Measurements from ENCODE around the gene KCTD13.
"Not testable (repeated sequence)": the region's sequence is repeated elsewhere in the genome, so short reads cannot be mapped to it uniquely, and the experiment has no call there.

KCTD13 gene

DNA sequence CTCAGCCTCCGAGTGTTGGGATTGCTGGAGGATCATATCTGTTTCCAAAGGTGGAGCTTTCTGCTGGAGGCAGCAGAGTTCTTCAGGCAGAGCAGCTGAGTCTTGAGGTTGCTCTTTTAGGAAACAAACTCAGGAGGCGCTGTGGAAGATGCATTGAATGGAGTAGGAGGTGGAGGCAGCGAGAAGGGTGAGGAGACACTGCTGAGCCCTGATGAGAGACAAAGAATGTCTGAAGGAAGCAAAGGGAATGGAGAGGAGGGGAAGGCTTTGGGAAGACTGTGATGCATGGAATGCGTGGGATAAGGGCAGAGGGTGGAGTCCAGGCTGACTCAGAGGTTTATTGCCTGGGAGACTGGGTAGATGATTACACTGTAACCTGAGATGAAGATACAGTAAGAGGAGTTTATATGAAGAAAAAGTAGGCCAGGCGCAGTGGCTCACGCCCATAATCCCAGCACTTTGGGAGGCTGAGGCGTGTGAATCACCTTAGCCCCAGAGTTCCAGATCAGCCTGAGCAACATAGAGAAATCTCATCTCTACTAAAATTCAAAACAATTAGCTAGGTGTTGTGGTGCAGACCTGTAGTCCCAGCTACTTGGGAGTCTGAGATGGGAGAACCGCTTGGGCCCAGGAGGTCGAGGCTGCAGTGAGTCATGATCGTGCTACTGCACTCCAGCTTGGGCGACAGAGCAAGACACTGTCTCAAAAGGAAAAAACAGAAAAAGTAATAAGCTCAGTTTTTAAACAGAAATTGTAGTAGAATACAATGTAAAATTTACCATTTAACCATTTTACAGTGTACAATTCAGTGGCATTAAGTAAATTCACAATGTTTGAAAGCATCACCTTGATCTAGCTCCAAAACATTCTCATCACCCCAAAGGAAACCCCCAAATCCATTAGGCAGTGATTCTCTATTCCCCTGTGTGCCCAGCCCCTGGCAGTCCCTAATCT, 18.1 kb upstream of the KCTD13 start:
- no peak for DNase-seq (ENCODE audit: low read depth)

DNA sequence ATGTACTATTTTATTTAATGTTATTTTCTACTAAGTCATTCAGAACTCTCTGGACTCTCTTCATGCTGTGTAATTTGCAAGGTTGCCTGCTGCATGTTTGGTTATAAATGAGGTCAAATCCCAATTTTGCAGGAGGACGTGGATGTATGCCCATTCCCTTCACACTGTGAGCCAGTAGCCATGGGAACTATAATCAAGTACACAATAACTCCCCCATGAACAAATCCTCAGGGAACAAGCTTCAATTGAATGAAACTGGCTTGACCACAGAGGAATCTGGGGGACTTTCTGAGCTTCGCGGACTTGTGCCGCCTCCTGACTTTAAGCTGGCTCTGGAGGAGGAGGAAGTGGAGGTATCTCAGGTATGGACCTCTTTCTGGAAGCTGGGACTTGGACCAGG, 14.6 kb upstream of the KCTD13 start:
- DNase-seq (ENCODE audit: low read depth): no peak

DNA sequence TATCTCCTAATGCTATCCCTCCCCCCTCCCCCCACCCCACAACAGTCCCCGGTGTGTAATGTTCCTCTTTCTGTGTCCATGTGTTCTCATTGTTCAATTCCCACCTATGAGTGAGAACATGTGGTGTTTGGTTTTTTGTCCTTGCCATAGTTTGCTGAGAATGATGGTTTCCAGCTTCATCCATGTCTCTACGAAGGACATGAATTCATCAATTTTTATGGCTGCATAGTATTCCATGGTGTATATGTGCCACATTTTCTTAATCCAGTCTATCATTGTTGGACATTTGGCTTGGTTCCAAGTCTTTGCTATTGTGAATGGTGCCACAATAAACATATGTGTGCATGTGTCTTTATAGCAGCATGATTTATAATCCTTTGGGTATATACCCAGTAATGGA, 5.7 kb upstream of the KCTD13 start:
- DNase-seq (ENCODE audit: low read depth): not testable (repeated sequence)

DNA sequence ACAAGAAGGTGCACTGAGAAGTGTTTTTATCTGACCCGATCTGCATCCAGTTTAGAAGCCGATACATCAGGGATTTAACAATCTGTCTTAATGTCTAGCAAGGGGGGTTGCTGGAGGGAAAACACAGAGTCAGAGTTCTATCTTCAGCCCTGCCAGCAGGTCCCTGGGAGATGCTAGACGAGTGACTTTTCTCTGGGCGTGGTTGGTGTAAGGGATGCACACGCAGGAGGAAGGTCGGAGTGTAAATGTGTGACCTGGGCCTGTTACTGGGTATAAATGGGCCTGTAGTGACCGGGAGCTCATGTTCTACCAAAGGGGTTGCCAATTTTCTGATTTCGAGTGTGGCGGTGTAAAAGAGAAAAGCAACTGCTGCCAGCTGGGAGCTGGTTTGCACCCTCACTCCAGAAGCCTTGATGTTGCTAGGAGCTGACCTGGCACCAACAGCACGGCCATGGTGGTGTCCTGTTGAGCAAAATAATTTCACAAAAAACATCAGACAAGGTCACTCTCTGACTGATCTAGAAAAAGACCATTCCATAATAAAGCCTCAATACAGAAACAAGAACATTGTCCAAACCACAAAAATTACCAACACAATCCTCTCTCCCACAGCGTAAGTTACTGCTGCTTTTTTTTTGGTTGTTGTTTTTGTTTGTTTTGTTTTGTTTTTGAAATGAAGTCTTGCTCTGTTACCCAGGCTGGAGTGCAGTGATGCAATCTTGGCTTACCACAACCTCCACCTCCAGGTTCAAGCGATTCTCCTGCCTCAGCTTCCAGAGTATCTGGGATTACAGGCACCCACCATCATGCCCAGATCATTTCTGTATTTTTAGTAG, 1.3 kb upstream of the KCTD13 start:
- no peak for DNase-seq (ENCODE audit: low read depth)

DNA sequence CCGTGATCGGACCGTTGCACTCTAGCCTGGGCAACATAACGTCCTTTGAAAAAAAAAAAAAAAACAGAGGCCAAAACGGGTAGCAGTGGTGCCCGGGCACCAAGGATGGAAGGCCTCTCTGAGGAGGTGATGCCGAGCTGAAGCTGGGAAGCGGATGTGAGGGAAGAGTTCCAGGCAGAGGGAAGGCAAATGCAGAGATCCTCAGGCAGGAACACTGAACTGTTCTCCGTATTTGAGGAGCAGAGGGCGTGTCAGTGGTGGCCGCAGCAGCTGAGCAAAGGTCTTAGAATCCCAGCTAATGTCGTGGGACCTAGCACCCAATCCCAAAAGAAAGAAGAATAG, 656 bp upstream of the KCTD13 start:
- no peak for DNase-seq (ENCODE audit: low read depth)

DNA sequence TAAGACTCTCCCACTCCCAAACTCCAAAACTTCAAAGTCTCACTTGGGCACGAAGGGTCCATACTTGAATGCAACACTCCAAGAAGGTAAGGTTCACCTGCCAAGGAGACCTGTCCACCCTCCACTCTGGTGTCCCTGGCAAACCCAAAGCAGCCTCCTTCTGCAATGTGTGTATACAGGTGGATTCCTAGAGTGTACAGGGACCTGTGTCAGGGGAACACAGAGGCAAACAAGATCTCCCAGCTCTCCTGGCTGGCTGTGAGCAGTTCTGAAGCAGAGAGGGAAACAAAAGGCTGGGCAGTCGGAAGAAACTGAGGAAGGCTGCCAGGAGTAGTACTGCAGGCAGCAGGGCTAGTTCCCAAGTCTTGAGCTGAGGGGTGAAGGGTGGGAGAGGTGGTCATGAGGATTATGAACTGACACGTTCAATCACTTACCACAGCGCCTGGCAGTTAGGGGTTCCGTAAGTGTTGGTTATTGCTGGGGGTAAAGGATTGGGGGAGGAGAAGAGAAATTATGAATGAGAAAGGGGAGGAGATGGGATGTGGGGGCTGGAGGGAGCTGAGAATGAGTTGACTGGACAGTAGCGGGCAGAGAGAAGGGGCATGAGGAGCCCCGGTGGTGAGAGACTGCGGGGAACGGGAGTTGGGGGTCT, 795 bp downstream of the KCTD13 start:
- DNase-seq (ENCODE audit: low read depth): no peak

DNA sequence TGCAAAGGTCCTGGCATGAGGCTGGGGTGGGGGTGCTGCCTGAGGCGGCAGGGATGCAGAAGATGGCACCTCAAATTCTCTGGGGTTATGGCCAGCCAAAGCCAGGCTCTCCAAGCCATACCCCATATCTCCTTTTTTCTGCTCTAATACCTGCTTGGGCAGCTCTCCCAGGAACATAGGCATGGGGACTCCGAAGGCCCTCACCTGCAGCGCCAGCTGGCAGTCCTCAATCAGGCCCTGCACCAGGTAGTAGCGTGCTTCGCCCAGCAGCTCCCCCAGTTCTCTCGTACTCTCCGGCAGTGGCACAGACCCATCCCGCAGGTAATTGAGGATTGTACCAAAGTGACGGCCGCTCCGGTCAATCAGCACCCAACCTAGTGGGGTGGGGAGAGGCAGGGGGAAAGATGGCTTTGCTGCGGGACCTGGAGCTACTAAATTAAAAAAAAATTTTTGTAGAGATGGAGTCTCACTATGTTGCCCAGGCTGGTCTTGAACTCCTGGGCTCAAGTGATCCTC, 3.0 kb downstream of the KCTD13 start:
- no peak for DNase-seq (ENCODE audit: low read depth)

DNA sequence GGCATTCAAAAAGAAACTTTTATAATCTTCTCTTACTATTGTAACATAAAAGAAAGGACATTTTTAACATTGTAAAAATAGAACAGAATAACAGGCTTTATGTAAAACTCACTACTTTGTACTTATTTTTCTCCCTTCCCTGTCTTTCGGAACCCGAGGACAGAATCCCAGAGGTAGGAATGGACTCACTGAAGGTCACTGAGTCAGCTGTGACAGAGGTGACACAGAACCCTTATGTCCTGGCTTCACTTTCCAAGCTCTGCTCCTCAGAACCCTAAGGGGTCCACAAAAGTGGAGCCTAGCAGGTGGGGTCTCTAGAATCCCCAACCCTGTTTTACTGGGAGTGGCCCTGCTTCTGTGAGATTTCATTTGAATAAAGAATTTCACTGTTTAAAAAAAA, 3.7 kb downstream of the KCTD13 start:
- no peak for DNase-seq (ENCODE audit: low read depth)

DNA sequence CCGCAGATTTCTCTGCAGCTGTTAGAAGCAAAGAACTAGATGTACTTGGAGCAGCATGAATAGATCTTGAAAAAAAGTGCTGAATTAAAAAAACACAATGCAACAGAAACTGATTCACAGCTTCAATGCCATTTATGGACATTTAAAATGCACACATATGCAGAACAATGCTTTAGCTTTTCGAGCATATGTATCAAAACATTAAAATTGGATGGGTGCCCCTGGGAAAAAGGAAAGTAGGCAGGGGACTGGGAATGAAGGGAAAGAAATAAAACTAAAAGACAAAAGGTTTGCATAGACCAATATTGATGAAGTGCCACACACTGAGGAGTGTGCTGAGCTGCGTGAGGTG, 5.0 kb downstream of the KCTD13 start:
- no peak for DNase-seq (ENCODE audit: low read depth)

DNA sequence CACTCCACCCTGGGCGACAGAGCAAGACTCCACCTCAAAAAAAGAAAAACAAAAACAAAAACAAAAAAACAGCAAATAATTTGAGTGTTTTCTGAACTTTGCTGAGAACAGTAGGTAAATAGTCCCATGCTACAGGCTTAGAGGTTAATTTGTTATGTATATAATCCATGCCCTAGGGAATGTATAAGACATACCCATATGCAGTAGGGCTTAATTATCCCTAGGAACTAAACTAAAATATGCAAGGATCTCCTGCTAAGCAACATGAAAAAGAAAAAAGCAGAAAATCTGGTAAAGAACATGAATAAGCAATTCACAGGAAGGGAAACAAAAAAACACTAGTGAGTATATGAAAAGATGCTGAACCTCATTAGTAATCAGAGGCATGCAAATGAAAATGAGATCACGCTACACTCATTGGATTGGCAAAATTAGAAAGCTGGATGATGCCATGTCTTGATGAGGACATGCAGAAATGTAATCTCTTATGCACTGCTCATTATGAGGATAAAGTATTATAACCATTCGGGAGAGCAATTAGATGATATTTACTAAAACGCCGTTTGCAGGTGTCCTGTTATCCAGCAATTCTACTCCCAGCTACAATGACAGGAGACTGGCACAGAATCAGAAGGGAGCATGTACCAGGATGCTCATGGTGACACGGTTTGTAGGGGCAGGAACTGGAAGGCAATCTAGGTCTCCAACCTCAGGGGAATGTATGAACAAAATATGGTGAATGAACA, 5.6 kb downstream of the KCTD13 start:
- DNase-seq (ENCODE audit: low read depth): no peak

DNA sequence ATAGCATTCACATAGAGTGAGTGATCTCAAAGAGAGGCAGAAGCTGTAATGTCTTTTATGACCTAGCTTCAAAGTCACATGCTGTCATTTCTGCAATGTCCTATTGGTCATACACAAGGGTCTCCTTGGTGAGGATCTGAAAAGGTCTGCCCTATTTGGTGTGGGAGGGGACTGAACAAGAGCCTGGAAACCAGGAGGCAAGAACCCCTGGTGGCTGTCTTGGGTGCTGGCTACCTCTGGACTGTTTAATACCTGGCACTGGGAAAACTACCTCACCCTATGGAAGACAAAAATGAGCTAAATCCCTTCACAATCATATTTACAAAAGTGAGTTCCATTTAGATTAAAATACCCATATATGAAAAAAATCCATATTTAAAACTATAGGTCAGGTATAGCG, 9.0 kb downstream of the KCTD13 start:
- DNase-seq (ENCODE audit: low read depth): no peak

DNA sequence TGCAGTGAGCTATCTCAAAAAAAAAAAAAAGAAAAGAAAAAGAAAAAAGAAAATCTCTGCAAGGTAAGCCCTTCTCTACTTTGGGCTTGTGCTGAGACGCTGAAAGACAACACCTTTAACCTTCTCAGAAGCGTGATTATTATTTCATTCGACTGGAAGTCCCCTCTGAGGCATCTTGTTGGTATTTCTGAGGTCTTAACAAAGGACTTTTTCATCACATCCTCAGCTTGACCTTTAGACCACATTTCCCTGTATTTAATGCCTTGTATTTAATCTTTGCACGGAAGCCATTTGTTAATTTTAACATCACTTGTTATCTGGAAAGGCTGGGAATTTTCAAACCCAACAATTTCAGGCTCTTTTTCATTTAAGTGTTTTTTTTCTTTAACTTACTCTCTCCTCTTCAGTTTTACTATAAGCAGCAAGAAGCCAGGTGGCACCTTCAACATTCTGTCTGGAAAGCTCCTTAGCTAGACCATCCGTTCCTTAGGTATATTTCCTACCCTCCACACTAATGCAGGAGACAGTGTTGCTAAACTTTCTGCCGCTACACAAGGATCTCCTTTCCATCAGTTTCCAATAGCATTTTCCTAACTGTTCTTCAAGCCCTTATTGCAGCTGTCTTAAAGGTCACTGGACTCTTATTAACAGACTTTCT, 10.3 kb downstream of the KCTD13 start:
- no peak for DNase-seq (ENCODE audit: low read depth)

DNA sequence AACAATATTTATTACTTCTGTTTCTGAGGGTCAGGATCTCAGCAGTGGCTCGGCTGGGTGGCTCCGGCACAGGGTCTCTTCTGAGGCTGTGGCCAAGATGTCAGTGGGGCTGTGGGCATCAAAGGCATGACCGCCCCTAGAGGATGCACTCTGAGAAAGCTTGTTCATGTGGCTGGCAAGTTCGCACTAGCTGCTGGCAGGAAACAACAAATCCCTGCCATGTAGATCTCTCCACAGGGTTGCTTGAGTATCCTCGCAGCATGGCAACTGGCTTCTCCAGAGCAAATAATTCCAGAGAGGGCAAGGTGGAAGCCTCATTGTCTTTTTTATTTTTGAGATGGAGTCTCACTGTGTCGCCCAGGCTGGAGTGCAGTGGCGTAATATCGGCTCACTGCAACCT, 12.5 kb downstream of the KCTD13 start:
- DNase-seq (ENCODE audit: low read depth): no peak

DNA sequence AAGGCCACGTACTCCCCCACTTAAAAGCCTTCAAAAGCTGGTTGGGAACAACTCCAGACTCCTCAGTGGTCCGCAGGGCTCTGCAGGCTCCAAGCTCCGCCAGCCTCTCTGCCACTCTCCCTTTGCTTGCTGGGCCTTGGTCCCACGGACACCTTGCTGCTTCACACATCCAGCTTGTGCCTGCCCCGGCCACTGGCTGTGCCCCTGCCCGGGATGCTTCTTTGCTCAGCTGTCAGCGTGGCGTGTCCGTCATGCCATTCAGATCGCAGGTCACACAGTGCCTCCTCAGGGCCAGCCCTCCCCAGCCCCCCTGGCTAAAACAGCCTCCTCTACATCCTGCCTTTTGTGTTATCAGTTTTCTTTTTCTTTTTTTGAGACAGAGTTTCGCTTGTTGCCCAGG, 13.9 kb downstream of the KCTD13 start:
- DNase-seq (ENCODE audit: low read depth): no peak

DNA sequence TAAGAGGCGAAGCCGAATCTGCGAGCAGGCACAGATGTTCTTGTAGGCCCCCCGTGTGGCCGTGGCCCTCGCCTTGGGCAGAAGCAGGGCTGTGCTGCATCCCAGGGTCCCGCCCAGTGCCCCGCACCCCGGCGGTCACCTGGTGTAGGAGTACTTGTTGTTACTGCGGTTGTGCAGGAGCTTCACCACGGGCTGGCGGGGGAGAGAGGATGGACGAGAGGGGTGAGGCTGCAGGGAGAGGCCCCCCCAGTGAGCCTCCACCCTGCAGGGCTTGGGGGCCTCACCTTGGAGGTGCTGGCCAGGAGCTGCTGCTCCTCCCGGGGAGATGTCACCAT, 14.4 kb downstream of the KCTD13 start:
- DNase-seq (ENCODE audit: low read depth): no peak

DNA sequence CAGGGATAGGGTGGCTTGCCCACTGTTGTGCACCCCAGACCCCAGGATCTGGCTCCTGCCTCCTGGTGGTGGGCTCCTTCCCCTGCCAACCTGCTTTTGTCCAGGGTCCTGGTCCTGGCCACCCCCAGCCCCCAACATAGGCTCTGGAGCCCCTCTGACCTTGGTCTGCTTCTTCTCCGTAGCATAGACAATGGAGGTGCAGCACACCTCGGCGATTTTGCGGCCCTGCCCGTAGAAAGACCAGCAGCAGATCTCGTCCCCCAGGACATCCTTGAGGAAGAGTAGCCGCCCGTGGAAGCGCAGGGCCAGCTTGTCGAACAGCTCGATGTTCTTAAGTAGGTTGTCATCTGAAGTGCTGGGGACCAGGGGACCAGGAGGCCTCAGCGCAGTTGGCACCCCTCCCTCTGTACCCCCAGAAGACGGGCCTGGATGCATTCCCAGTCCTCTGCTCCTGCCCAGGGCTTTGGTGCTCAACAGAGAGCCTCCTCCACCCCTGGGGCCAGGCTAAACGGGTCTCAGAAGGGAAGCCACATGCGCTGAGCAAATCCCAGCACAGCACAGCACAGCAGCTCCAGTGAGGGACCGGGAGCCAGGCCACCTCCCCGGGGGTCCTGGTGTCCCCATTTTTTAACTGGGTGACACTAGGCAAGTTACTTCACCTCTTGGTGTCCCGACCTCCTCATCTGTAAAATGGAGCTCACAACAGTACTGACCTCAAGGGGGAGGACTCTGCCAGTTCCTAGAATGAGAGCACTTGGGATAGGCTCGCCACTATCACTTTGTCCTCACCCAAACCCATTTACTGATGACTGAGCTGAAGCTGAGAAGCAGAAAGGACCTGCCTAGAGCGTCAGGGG, 15.0 kb downstream of the KCTD13 start:
- no peak for DNase-seq (ENCODE audit: low read depth)

DNA sequence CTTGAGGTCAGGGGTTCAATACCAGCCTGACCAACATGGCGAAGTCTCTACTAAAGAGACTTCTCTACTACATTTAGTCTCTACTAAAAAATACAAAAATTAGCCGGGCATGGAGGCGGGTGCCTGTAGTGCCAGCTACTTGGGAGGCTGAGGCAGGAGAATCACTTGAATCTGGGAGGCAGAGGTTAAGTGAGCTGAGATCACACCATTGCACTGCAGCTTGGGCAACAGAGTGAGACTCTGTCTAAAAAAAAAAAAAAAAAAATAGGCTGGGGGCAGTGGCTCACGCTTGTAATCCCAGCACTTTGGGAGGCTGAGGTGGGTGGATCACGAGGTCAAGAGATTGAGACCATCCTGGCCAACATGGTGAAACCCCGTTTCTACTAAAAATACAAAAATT, 16.2 kb downstream of the KCTD13 start:
- not testable (repeated sequence) for DNase-seq (ENCODE audit: low read depth)

DNA sequence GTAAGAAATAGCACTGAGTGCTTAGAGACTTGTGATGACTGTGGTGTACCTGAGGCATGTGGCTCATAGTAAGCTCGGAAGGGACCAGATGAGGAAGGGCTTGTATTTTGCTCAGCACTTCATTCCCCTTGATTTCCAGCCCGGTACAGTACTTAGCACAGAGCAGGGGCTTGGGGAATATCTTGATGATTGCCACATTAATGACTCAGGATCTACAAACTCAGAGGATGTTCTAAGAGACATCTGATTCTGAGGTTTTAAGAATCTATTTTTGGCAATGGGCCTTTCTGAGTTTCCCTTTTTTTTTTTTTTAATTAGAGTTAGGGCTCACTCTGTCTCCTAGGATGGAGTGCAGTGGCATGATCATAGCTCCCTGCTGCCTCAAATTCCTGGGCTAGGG, 16.6 kb downstream of the KCTD13 start:
- DNase-seq (ENCODE audit: low read depth): no peak

DNA sequence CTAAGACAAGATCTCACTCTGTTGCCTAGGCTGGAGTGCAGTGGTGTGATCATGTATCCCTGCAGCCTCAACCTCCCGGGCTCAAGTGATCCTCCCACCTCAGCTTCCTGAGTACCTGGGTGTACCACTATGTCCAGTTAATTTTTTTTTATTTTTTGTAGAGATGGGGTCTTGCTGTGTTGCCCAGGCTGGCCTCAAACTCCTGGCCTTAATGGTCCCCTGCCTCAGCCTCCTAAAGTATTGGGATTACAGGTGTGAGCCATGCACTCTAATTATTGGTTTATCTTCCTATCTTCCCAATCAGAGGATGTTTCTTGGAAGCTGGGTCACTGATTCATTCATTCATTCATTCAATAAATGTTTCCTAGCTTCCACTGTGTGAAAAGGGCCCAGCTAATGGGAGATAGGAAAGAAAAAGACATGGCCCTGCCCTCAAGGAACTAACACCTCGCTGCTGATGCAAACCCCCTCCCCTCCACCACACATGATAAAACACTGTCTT, 17.3 kb downstream of the KCTD13 start:
- no peak for DNase-seq (ENCODE audit: low read depth)

DNA sequence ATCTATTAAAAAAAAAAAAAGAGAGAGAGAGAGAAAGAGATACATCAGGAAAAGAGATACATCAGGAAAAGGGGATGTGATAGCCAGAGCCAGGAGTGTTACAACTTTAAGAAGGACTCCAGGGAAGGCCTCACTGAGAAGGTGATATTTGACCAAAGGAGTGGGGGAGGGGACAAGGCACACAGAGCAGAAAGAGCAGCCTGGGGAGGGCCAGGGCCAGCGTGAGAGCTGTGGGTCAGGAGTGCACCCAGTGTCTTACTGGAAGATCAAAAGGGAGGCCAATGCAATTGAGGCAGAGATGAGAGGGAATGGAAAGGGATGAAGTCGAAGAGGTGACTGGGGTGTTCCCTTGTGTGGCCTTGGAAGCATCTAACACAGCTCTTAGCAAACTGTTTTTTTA, 18.1 kb downstream of the KCTD13 start:
- no peak for DNase-seq (ENCODE audit: low read depth)

All from stimulated activated CD8-positive, alpha-beta memory T cell treated with anti-CD3 and anti-CD28 coated beads, Interleukin-15, amount 100 ng/mL, for 24 hours (primary cell).